ENCODE measurements around the gene ARHGEF28. TPM values are rescaled to one million over a fixed set of nuclear protein-coding genes. Genes with fewer than 3 reads are reported as not detected.

Gene ARHGEF28
- total and polyA plus RNA-seq, 2 donors (not counting 1 experiment from before 2014, with no cell fraction given), result 2.3 to 34.3 TPM

DNA sequence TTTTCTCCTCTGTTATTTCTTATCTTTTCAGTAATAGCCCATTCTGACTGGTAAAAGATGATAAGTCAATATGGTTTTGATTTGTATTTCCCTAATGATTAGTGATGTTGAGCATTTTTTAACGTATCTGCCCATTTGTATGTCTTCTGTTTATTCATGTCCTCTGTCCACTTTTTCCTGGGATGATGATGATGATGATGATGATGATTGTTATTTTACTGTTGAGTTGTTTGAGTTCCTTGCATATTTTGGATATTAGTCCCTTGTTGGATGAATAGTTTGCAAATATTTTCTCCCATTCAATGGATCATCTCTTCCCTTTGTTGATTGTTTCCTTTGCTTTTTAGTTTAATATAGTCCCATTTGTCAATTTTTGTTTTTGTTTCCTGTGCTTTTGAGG is 33.4 kb upstream of the ARHGEF28 start:
- TF ChIP-seq EZH2 (IDR thresholded peaks at IDR 0.05; ENCODE audit: low read length, missing control alignments), result no peak
- TF ChIP-seq, protein P1, sequence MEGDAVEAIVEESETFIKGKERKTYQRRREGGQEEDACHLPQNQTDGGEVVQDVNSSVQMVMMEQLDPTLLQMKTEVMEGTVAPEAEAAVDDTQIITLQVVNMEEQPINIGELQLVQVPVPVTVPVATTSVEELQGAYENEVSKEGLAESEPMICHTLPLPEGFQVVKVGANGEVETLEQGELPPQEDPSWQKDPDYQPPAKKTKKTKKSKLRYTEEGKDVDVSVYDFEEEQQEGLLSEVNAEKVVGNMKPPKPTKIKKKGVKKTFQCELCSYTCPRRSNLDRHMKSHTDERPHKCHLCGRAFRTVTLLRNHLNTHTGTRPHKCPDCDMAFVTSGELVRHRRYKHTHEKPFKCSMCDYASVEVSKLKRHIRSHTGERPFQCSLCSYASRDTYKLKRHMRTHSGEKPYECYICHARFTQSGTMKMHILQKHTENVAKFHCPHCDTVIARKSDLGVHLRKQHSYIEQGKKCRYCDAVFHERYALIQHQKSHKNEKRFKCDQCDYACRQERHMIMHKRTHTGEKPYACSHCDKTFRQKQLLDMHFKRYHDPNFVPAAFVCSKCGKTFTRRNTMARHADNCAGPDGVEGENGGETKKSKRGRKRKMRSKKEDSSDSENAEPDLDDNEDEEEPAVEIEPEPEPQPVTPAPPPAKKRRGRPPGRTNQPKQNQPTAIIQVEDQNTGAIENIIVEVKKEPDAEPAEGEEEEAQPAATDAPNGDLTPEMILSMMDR (conservative IDR thresholded peaks at IDR 0.05 in 1 of 2, IDR thresholded peaks at IDR 0.05 in 1 of 2; ENCODE audit: low read depth in 1 of 2, low read length in 2 of 2), result no peak

DNA sequence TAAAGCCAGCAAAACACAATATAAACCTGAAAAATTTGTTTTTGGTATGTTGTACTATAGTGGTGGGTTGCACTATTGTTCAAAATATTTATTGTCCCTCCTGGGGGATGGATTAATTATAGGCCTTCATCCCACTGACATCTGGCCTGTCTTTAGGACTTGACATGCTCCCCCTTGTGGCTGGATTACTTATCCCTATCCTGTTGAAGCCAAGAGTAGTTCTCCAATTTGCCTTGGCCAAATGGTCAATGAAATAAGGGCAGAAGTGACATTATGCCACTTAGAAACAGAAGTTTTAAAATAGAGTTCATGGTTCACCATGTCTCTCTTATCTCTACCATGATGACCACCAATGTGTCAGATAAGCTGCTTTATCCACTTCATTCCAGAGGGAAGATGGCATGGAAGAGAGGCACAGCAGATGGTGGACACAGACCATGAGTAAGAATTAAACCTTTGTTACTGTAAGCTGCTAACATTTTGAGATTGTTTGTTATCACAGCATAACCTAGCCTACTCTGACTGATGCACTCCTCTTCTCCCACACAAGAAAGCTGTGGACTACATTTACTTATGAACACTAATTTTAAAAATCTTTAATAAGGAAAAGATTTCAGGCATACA is 29.2 kb upstream of the ARHGEF28 start:
- Histone ChIP-seq H3K27me3 (ENCODE audit: control insufficient read depth, insufficient read depth, low read length) (no peaks in the 10 kb centered on the region), H3K36me3 (ENCODE audit: control insufficient read depth, insufficient read depth, low read length) (no peaks in the 10 kb centered on the region), H3K4me1 (ENCODE audit: control insufficient read depth, extremely low read depth, insufficient read depth, low read length) (peaks cover 3% of the 10 kb centered on the region), H3K27ac (ENCODE audit: insufficient read depth, low read length) (no peak overlapping the region), H3K4me3 (replicated peaks in 1 of 4; ENCODE audit: control extremely low read depth in 1 of 4, insufficient read depth in 1 of 4, low read depth in 3 of 4, low read length in 4 of 4) (no peak overlapping the region), H4K20me1 (ENCODE audit: control insufficient read depth, extremely low read depth, insufficient read depth, low read length) (no peaks in the 10 kb centered on the region), H3K79me2 (ENCODE audit: control insufficient read depth, insufficient read depth, low read length) (no peaks in the 10 kb centered on the region), H3K4me2 (ENCODE audit: extremely low read depth, insufficient read depth, low read length) (no peak overlapping the region), H3K9me3 (ENCODE audit: control insufficient read depth, insufficient read depth, low read depth, low read length) (no peaks in the 10 kb centered on the region), H3K9ac (ENCODE audit: insufficient read depth, low read length) (no peak overlapping the region), H2AFZ (ENCODE audit: low read length) (no peak overlapping the region)
- no peak for TF ChIP-seq EZH2 (IDR thresholded peaks at IDR 0.05; ENCODE audit: low read length, missing control alignments)
- TF ChIP-seq, protein P1 (conservative IDR thresholded peaks at IDR 0.05 in 1 of 2, IDR thresholded peaks at IDR 0.05 in 1 of 2; ENCODE audit: low read depth in 1 of 2, low read length in 2 of 2), result peak; percentile 33 to 60
- peak; percentile 23 to 45 for DNase-seq (ENCODE audit: low read depth in 2 of 2)

More for the DNA sequence above, 33.4 kb upstream of the ARHGEF28 start:
- peak in 1 of 2 donors; percentile 60 for DNase-seq (ENCODE audit: low read depth in 2 of 2)
- Histone ChIP-seq H3K4me1 (ENCODE audit: control insufficient read depth, extremely low read depth, insufficient read depth, low read length) (peaks cover 7% of the 10 kb centered on the region), H3K27ac (ENCODE audit: insufficient read depth, low read length) (no peak overlapping the region), H3K79me2 (ENCODE audit: control insufficient read depth, insufficient read depth, low read length) (no peaks in the 10 kb centered on the region), H3K4me3 (replicated peaks in 1 of 4; ENCODE audit: control extremely low read depth in 1 of 4, insufficient read depth in 1 of 4, low read depth in 3 of 4, low read length in 4 of 4) (no peak overlapping the region), H3K9ac (ENCODE audit: insufficient read depth, low read length) (no peak overlapping the region), H3K27me3 (ENCODE audit: control insufficient read depth, insufficient read depth, low read length) (no peaks in the 10 kb centered on the region), H2AFZ (ENCODE audit: low read length) (no peak overlapping the region), H3K9me3 (ENCODE audit: control insufficient read depth, insufficient read depth, low read depth, low read length) (no peaks in the 10 kb centered on the region), H4K20me1 (ENCODE audit: control insufficient read depth, extremely low read depth, insufficient read depth, low read length) (no peaks in the 10 kb centered on the region), H3K36me3 (ENCODE audit: control insufficient read depth, insufficient read depth, low read length) (no peaks in the 10 kb centered on the region), H3K4me2 (ENCODE audit: extremely low read depth, insufficient read depth, low read length) (no peak overlapping the region)

DNA sequence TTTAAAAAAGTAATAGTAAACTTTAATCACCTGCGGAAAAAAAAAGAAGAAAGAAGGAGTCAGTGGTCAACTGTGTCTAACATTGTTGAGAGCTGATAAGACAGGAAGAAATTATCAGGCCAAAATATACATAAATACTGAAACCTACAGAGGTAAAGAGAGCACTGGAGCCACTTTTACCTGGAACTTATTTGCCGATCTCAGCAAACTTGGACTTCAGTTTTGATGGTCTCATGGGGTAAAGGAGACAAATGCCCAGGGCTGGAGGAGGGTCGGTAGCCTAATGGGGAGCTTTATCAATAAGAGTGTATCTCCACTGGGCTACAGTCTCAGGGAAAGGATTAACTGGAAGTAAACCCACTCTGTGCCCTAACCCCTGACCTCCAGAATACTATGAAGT is 26.6 kb upstream of the ARHGEF28 start:
- Histone ChIP-seq H3K9me3 (ENCODE audit: control insufficient read depth, insufficient read depth, low read depth, low read length) (no peaks in the 10 kb centered on the region), H3K4me1 (ENCODE audit: control insufficient read depth, extremely low read depth, insufficient read depth, low read length) (no peaks in the 10 kb centered on the region), H2AFZ (ENCODE audit: low read length) (no peak overlapping the region), H3K79me2 (ENCODE audit: control insufficient read depth, insufficient read depth, low read length) (no peaks in the 10 kb centered on the region), H4K20me1 (ENCODE audit: control insufficient read depth, extremely low read depth, insufficient read depth, low read length) (no peaks in the 10 kb centered on the region), H3K4me3 (replicated peaks in 1 of 4; ENCODE audit: control extremely low read depth in 1 of 4, insufficient read depth in 1 of 4, low read depth in 3 of 4, low read length in 4 of 4) (no peak overlapping the region), H3K27ac (ENCODE audit: insufficient read depth, low read length) (no peak overlapping the region), H3K36me3 (ENCODE audit: control insufficient read depth, insufficient read depth, low read length) (no peaks in the 10 kb centered on the region), H3K4me2 (ENCODE audit: extremely low read depth, insufficient read depth, low read length) (no peak overlapping the region), H3K9ac (ENCODE audit: insufficient read depth, low read length) (no peak overlapping the region), H3K27me3 (ENCODE audit: control insufficient read depth, insufficient read depth, low read length) (no peaks in the 10 kb centered on the region)
- no peak for TF ChIP-seq EZH2 (IDR thresholded peaks at IDR 0.05; ENCODE audit: low read length, missing control alignments)
- TF ChIP-seq, protein P1 (conservative IDR thresholded peaks at IDR 0.05 in 1 of 2, IDR thresholded peaks at IDR 0.05 in 1 of 2; ENCODE audit: low read depth in 1 of 2, low read length in 2 of 2), result no peak
- no peak for DNase-seq (ENCODE audit: low read depth in 2 of 2)

Measured in fibroblast of lung (primary cell).